ENCODE data around the gene ARAP2.
"Not testable (repeated sequence)": the region's sequence is repeated elsewhere in the genome, so short reads cannot be mapped to it uniquely, and the experiment has no call there.

ARAP2 gene

DNA sequence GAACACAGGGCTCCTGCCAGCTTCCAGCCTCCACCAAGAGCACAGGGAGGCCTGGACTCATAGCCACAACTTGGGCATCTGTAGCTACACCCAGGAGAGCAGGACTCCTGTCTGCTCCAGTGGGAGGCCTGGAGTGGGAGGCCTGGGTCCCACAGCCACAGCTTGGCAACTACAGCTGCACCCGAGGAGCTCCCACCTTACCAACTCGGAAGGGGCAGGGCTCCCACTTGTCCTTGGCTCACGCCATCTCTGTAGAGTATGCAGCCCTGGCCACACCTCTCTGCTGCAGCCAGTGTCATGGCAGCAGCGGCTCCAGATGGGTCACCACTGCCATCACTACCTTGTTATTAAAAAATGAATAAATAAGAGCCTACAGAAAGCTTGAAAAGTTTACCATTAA lies 45.5 kb downstream of the ARAP2 start:
- no peak overlapping the region for H3K4me3 ChIP-seq (ENCODE audit: low read depth, low read length)
- no peaks in the 10 kb centered on the region for H3K4me1 ChIP-seq (ENCODE audit: control insufficient read depth, insufficient read depth, low read length)
- H3K36me3 ChIP-seq (ENCODE audit: control insufficient read depth, insufficient read depth, low read length) = no peaks in the 10 kb centered on the region
- H3K9me3 ChIP-seq (ENCODE audit: control insufficient read depth, insufficient read depth, low read depth, low read length) = no peaks in the 10 kb centered on the region
- H3K27me3 ChIP-seq (ENCODE audit: control insufficient read depth, insufficient read depth, low read length) = no peaks in the 10 kb centered on the region
- H3K27ac ChIP-seq (ENCODE audit: low read depth, low read length) = no peak overlapping the region
- H3K9ac ChIP-seq (ENCODE audit: low read length) = no peak overlapping the region

DNA sequence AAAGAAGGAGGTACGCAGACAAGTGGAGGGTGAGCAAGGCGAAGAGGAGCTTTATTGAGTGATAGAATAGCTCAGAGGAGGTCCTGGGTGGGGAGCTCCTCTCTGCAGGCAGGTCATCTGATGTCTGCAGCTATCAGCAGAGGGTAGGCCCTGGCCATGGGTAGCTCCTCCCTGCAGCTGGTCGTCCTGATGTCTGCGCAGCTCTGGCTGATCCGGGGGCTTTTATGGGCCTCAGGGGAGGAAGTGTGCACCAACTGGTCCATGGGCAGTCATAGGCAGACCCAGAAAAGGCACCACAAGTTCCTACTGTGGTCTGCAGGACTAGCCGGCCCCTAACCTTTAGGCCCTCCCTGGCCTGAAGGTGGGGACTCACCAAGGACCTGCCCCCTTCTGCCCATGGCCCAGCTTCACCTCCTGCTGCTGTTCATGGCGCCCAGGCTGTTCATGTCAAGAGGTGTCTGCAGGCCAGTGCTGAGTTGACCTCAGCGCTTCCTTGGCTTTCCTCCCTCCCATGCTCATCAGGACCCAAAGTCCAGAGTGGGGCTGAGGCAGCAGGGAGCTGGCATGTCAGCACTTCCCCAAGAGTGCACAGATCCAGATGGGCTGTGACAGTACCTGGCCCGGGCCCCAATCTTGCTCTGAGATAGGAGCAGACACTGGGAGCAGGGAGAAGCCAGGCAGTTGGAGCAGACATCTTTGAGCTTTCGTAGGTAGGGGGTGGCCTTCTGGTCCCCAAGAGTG lies 46.1 kb downstream of the ARAP2 start:
- Histone ChIP-seq H3K36me3 (ENCODE audit: control insufficient read depth, insufficient read depth, low read length) (no peaks in the 10 kb centered on the region), H3K27ac (ENCODE audit: low read depth, low read length) (no peak overlapping the region), H3K27me3 (ENCODE audit: control insufficient read depth, insufficient read depth, low read length) (no peaks in the 10 kb centered on the region), H3K4me3 (ENCODE audit: low read depth, low read length) (no peak overlapping the region), H3K4me1 (ENCODE audit: control insufficient read depth, insufficient read depth, low read length) (no peaks in the 10 kb centered on the region), H3K9me3 (ENCODE audit: control insufficient read depth, insufficient read depth, low read depth, low read length) (no peaks in the 10 kb centered on the region), H3K9ac (ENCODE audit: low read length) (no peak overlapping the region)

DNA sequence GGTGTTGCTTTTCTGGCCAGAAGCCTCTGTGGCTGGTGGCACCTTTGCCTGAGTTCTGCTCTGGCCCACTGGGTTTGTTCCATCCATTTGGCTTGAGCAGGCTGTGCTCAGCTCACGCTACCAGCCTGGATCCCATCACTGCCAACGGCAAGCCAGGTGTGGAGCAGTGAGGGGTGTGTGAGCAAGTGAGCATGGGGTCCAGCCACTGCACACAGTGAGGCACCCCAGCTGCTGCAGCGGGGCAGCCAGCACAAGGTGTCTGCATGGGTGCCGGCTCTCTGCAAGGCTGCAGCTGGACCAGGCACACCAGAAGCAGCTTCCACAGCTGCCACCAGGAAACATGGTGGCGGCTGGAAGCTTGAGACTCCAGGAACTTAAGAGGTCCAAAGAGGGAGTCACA lies 46.8 kb downstream of the ARAP2 start:
- Histone ChIP-seq H3K9me3 (ENCODE audit: control insufficient read depth, insufficient read depth, low read depth, low read length) (no peaks in the 10 kb centered on the region), H3K4me1 (ENCODE audit: control insufficient read depth, insufficient read depth, low read length) (no peaks in the 10 kb centered on the region), H3K27ac (ENCODE audit: low read depth, low read length) (no peak overlapping the region), H3K36me3 (ENCODE audit: control insufficient read depth, insufficient read depth, low read length) (no peaks in the 10 kb centered on the region), H3K9ac (ENCODE audit: low read length) (no peak overlapping the region), H3K27me3 (ENCODE audit: control insufficient read depth, insufficient read depth, low read length) (no peaks in the 10 kb centered on the region), H3K4me3 (ENCODE audit: low read depth, low read length) (no peak overlapping the region)

DNA sequence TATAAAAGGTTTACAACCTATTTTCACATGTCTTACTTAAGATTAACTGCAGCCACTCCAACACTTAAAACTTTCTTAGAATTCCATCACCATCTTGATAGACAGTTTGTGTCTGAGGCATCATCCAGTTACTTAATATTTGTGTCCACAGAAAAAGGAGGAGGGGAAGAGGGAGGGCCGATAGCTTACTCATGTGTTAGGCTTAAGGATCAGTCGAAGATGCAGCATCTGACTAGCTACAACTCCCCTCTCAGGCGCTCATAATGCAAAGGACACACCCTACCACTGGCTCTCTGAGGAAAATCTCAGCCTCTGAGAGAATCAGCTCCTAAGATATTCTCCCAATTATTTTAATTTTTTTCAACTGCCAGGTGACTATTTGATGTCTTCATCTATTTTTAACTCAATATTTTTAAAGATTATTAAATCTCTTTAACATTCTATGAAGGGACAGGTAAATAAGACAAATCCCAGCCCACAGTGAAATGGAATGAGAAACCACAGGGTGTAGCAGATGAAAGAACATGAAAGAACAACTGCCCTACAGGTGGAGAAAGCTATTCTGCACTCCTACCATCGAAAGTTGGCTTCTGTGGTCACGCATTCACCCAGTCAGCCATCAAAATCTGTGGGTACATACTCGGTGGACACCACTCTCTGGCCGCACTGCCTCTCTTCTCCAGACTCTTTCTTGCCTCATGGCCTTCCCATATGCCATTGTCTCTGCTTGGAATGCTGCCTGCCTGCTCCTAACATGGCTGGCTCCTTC lies 48.0 kb downstream of the ARAP2 start:
- no peak overlapping the region for H3K27ac ChIP-seq (ENCODE audit: low read depth, low read length)
- no peaks in the 10 kb centered on the region for H3K27me3 ChIP-seq (ENCODE audit: control insufficient read depth, insufficient read depth, low read length)
- no peaks in the 10 kb centered on the region for H3K36me3 ChIP-seq (ENCODE audit: control insufficient read depth, insufficient read depth, low read length)
- H3K4me1 ChIP-seq (ENCODE audit: control insufficient read depth, insufficient read depth, low read length) = no peaks in the 10 kb centered on the region
- no peak overlapping the region for H3K4me3 ChIP-seq (ENCODE audit: low read depth, low read length)
- no peaks in the 10 kb centered on the region for H3K9me3 ChIP-seq (ENCODE audit: control insufficient read depth, insufficient read depth, low read depth, low read length)
- H3K9ac ChIP-seq (ENCODE audit: low read length) = no peak overlapping the region

DNA sequence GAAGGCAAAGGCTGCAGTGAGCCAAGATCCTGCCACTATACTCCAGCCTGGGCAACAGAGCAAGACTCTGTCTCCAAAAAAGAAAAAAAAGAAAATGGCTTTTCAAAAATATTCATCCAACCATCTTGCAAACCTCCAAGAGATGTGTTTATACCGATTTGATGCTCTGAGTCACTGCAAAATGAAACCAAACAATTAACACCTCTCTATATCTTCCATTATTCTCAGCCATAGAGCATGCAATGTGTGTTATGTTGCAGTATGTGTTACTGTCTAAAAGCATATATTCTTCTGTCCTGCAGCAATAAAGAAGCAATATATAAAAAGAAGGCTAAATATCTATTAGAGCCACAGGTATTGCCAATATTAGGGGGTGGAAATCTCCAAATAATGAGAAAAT lies 51.4 kb downstream of the ARAP2 start:
- no peaks in the 10 kb centered on the region for H3K4me1 ChIP-seq (ENCODE audit: control insufficient read depth, insufficient read depth, low read length)
- no peak overlapping the region for H3K9ac ChIP-seq (ENCODE audit: low read length)
- no peaks in the 10 kb centered on the region for H3K27me3 ChIP-seq (ENCODE audit: control insufficient read depth, insufficient read depth, low read length)
- no peak overlapping the region for H3K27ac ChIP-seq (ENCODE audit: low read depth, low read length)
- no peaks in the 10 kb centered on the region for H3K36me3 ChIP-seq (ENCODE audit: control insufficient read depth, insufficient read depth, low read length)
- H3K9me3 ChIP-seq (ENCODE audit: control insufficient read depth, insufficient read depth, low read depth, low read length) = no peaks in the 10 kb centered on the region
- H3K4me3 ChIP-seq (ENCODE audit: low read depth, low read length) = no peak overlapping the region

DNA sequence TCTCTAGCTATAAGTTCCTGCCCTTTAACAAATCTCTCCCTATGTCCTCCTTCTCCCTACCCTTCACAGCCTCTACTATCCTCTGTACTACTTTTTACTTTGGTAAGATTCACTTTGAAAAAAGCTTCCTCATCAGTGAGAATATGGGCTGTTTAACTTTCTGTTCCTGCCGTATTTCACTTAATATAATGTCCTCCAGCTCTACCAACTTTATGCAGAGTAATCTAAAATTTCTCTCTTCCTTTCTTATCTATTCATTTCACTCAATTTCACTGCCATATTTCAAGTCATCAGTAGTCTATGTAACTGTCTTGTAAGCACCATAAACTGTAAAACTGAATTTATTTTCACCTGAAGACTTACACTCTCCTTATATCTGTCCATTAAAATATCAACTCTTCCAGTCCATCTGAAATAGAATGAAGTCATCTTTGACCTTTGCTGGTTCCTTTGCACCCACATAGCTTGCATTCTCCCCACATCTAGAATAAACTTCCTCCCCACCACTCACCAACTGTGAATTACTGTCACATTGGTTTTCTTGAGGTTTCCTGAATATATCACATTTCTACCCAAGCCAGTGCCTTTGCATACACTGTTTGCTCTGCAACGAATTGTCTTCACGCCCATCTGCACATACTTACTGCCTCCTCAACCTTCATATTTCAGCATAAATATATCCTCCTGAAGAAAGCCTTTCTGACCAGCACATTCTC lies 54.6 kb downstream of the ARAP2 start:
- Histone ChIP-seq H3K27ac (ENCODE audit: low read depth, low read length) (no peak overlapping the region), H3K36me3 (ENCODE audit: control insufficient read depth, insufficient read depth, low read length) (no peaks in the 10 kb centered on the region), H3K9me3 (ENCODE audit: control insufficient read depth, insufficient read depth, low read depth, low read length) (no peaks in the 10 kb centered on the region), H3K9ac (ENCODE audit: low read length) (no peak overlapping the region), H3K27me3 (ENCODE audit: control insufficient read depth, insufficient read depth, low read length) (no peaks in the 10 kb centered on the region), H3K4me3 (ENCODE audit: low read depth, low read length) (no peak overlapping the region), H3K4me1 (ENCODE audit: control insufficient read depth, insufficient read depth, low read length) (no peaks in the 10 kb centered on the region)

DNA sequence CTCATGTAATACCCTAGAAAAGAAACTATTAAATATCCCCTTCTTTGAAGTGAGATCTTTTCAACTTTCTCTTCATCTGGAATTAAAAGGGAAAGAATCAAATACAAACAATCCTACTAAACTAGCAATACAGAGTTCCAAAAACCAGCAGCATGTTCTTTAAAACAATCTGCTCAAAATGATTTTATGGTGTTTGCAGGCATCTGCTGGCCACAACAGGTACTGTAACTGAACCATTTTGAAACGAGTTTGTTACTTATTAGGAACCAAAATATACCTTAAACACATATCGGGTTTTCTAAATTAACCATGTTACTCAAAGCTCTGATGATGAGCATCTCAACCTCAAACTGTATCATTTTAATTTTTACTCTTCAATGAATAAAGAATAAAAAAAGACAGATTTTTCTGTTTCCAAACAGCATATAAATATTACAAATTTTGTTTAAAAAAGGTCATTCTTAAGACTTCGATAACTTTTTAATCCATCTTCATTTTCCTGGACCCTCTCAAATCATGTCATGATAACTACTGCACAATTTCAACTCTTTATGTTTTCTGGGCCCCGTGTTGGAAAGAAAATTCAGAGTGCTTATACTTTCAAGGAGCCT lies 56.5 kb downstream of the ARAP2 start:
- no peak overlapping the region for H3K9ac ChIP-seq (ENCODE audit: low read length)
- H3K27me3 ChIP-seq (ENCODE audit: control insufficient read depth, insufficient read depth, low read length) = no peaks in the 10 kb centered on the region
- H3K4me1 ChIP-seq (ENCODE audit: control insufficient read depth, insufficient read depth, low read length) = no peaks in the 10 kb centered on the region
- no peaks in the 10 kb centered on the region for H3K9me3 ChIP-seq (ENCODE audit: control insufficient read depth, insufficient read depth, low read depth, low read length)
- no peak overlapping the region for H3K4me3 ChIP-seq (ENCODE audit: low read depth, low read length)
- H3K27ac ChIP-seq (ENCODE audit: low read depth, low read length) = no peak overlapping the region
- no peaks in the 10 kb centered on the region for H3K36me3 ChIP-seq (ENCODE audit: control insufficient read depth, insufficient read depth, low read length)

DNA sequence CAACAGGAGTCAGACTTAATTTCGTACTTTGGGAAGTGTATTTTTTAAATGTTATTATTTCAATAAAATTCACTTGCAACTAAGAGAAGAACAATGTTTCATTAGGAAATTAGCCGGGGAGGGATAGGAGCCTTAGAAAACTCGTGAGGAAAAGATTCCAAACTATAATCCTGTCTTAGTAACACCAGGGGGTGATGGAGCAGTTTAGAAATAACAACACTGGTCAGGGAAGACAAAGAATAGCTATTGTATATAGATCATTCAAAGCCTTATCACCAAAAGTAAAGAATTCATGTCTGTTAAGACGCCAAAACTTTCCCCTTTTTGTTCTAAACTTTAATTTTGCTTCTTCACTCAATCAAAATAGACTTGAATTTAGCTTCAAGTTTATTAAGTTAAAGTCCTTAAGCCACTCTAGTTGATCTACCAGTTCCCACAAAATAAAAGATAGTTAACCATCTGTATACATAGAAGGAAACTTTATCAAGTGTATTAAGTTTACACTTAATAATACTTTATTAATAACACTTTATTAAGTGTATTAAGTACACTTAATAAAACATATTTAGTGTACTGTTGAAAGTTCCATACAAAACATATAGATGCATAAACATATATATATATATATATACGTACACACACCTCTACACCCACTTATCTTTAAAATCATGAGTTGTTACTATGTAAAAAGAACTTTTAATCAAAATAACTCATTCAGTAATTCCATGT lies 60.5 kb downstream of the ARAP2 start:
- no peaks in the 10 kb centered on the region for H3K9me3 ChIP-seq (ENCODE audit: control insufficient read depth, insufficient read depth, low read depth, low read length)
- H3K9ac ChIP-seq (ENCODE audit: low read length) = no peak overlapping the region
- H3K4me1 ChIP-seq (ENCODE audit: control insufficient read depth, insufficient read depth, low read length) = no peaks in the 10 kb centered on the region
- no peaks in the 10 kb centered on the region for H3K36me3 ChIP-seq (ENCODE audit: control insufficient read depth, insufficient read depth, low read length)
- no peak overlapping the region for H3K4me3 ChIP-seq (ENCODE audit: low read depth, low read length)
- no peaks in the 10 kb centered on the region for H3K27me3 ChIP-seq (ENCODE audit: control insufficient read depth, insufficient read depth, low read length)
- H3K27ac ChIP-seq (ENCODE audit: low read depth, low read length) = no peak overlapping the region

DNA sequence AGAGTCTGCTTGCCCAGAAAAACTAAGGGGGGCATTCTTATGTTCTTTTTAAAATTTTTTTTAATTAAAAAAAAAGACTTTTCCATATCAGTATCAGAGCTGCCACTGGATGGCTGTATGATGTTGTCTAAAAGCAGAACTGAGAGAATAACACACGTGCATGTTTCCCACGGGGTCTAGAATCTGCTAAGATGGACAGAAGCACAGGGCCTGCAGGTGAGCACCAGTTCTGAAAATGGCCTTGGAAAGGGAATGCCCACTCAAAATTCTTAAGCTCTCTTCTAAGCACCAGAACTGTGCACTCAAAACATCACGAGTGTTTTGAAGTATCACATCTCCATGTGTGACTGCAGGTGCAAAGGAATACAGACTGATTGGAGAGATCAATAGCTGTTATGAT lies 61.1 kb downstream of the ARAP2 start:
- Histone ChIP-seq H3K27me3 (ENCODE audit: control insufficient read depth, insufficient read depth, low read length) (no peaks in the 10 kb centered on the region), H3K9ac (ENCODE audit: low read length) (no peak overlapping the region), H3K36me3 (ENCODE audit: control insufficient read depth, insufficient read depth, low read length) (no peaks in the 10 kb centered on the region)

DNA sequence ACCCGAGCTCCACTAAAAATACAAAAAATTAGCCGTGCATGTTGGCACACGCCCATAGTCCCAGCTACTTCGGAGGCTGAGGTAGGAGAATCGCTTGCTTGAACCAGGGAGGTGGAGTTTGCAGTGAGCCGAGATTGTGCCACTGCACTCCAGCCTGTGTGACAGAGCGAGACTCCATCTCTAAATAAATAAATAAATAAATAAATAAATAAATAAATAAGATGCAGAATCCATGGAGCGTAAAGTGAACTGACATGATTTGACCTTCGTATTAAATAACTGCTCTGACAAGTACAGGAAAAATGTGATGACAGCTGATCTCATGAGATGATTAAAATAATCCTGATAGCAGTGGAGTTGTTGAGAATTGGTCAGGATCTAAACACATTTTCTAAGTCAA lies 62.0 kb downstream of the ARAP2 start:
- H3K9ac ChIP-seq (ENCODE audit: low read length); H3K36me3 ChIP-seq (ENCODE audit: control insufficient read depth, insufficient read depth, low read length); H3K9me3 ChIP-seq (ENCODE audit: control insufficient read depth, insufficient read depth, low read depth, low read length); H3K4me3 ChIP-seq (ENCODE audit: low read depth, low read length); H3K4me1 ChIP-seq (ENCODE audit: control insufficient read depth, insufficient read depth, low read length); H3K27ac ChIP-seq (ENCODE audit: low read depth, low read length); H3K27me3 ChIP-seq (ENCODE audit: control insufficient read depth, insufficient read depth, low read length): not testable (repeated sequence)

More for the DNA sequence above, 61.1 kb downstream of the ARAP2 start:
- H3K9me3 ChIP-seq (ENCODE audit: control insufficient read depth, insufficient read depth, low read depth, low read length) = no peaks in the 10 kb centered on the region
- no peak overlapping the region for H3K4me3 ChIP-seq (ENCODE audit: low read depth, low read length)
- H3K4me1 ChIP-seq (ENCODE audit: control insufficient read depth, insufficient read depth, low read length) = no peaks in the 10 kb centered on the region
- H3K27ac ChIP-seq (ENCODE audit: low read depth, low read length) = no peak overlapping the region
